Pulmonary artery endothelial cell (primary cell): ENCODE measurements around the gene PRAMEF9. TPM values are rescaled to one million over a fixed set of nuclear protein-coding genes. Genes with fewer than 3 reads are reported as not detected.
"Not testable (repeated sequence)": the region's sequence is repeated elsewhere in the genome, so short reads cannot be mapped to it uniquely, and the experiment has no call there.

Source experiments
- DNase-seq: peaks from one replicate; pipeline ENCODE4 v3.0.0-alpha.2; 2011; ENCODE audit warnings: low read depth, low spot score
- total RNA-seq: library from RNA; depleted of rRNA; stranded (reverse); fragments of >200 nt; gene quantifications from 2 replicates; pipeline ENCODE4 v1.2.3, GENCODE V29; 2014

Gene PRAMEF9
- total RNA-seq, result not detected in 2 replicates

GRCh38 chr1:13171548-13171947 is at the start of gene PRAMEF9:
TSS of gene PRAMEF9 (plus strand) at chr1:13171848. CDS start at chr1:13175281, 3,433 bp downstream.
- not testable (repeated sequence) for DNase-seq

GRCh38 chr1:13155909-13156308 is 15.7 kb upstream of the PRAMEF9 start, which contains the start of gene PRAMEF26:
TSS of gene PRAMEF26 (minus strand) at chr1:13156009. CDS start at chr1:13153095, 2,914 bp downstream.
- not testable (repeated sequence) for DNase-seq

- not testable (repeated sequence) for DNase-seq
Measured at GRCh38 chr1:13165531-13165930, 6.1 kb upstream of the PRAMEF9 start, which contains the start of gene HNRNPCL4. TSS of gene HNRNPCL4 (minus strand) at chr1:13165631. CDS start at chr1:13165467, 164 bp downstream.

GRCh38 chr1:13201309-13201708 is 29.7 kb downstream of the PRAMEF9 start, which contains the start of gene PRAMEF13:
TSS of gene PRAMEF13 (minus strand) at chr1:13201409. CDS start at chr1:13199589, 1,820 bp downstream.
- not testable (repeated sequence) for DNase-seq

- DNase-seq, result not testable (repeated sequence)
Measured at GRCh38 chr1:13208712-13209111, 37.1 kb downstream of the PRAMEF9 start.

GRCh38 chr1:13216619-13217018 is 45.0 kb downstream of the PRAMEF9 start:
- DNase-seq, result not testable (repeated sequence)

- DNase-seq, result not testable (repeated sequence)
Measured at GRCh38 chr1:13219203-13219602, 47.6 kb downstream of the PRAMEF9 start.

- not testable (repeated sequence) for DNase-seq
Measured at GRCh38 chr1:13222788-13223187, 51.1 kb downstream of the PRAMEF9 start.

- no peak for DNase-seq
Measured at GRCh38 chr1:13224480-13225060, 52.9 kb downstream of the PRAMEF9 start.

- not testable (repeated sequence) for DNase-seq
Measured at GRCh38 chr1:13225675-13226204, 54.1 kb downstream of the PRAMEF9 start, which contains the start of gene PRAMEF18. TSS of gene PRAMEF18 (minus strand) at chr1:13226154. CDS start at chr1:13226106, 48 bp downstream.

GRCh38 chr1:13227271-13228055 is 55.8 kb downstream of the PRAMEF9 start:
- not testable (repeated sequence) for DNase-seq

- no peak for DNase-seq
Measured at GRCh38 chr1:13228343-13228781, 56.7 kb downstream of the PRAMEF9 start.

Other genes starting within 250 kb of the PRAMEF9 start
- not detected in 2 replicates for gene PRAMEF6, start 224.3 kb upstream of the PRAMEF9 start, total RNA-seq
- not detected in 2 replicates for gene PRAMEF27, start 115.3 kb upstream of the PRAMEF9 start, total RNA-seq
- not detected in 2 replicates for gene HNRNPCL3, start 111.1 kb upstream of the PRAMEF9 start, total RNA-seq
- not detected in 2 replicates for gene PRAMEF25, start 101.1 kb upstream of the PRAMEF9 start, total RNA-seq
- gene HNRNPCL2, start 55.0 kb upstream of the PRAMEF9 start, total RNA-seq, result not detected in 2 replicates
- gene PRAMEF26, start 15.8 kb upstream of the PRAMEF9 start, total RNA-seq, result not detected in 2 replicates
- gene HNRNPCL4, start 6.2 kb upstream of the PRAMEF9 start, total RNA-seq, result not detected in 2 replicates
- not detected in 2 replicates for gene PRAMEF13, start 29.6 kb downstream of the PRAMEF9 start, total RNA-seq
- gene PRAMEF18, start 54.3 kb downstream of the PRAMEF9 start, total RNA-seq, result not detected in 2 replicates
- not detected in 2 replicates for gene PRAMEF5, start 82.3 kb downstream of the PRAMEF9 start, total RNA-seq
- not detected in 2 replicates for gene PRAMEF8, start 113.3 kb downstream of the PRAMEF9 start, total RNA-seq
- not detected in 2 replicates for gene PRAMEF33, start 131.7 kb downstream of the PRAMEF9 start, total RNA-seq
- gene PRAMEF15, start 143.7 kb downstream of the PRAMEF9 start, total RNA-seq, result not detected in 2 replicates
- not detected in 2 replicates for gene PRAMEF14, start 175.3 kb downstream of the PRAMEF9 start, total RNA-seq
- gene PRAMEF19, start 200.1 kb downstream of the PRAMEF9 start, total RNA-seq, result not detected in 2 replicates
- gene PRAMEF17, start 217.8 kb downstream of the PRAMEF9 start, total RNA-seq, result not detected in 2 replicates
- gene PRAMEF20, start 238.6 kb downstream of the PRAMEF9 start, total RNA-seq, result not detected in 2 replicates